ENCODE measurements around the gene SH3RF1.

The SH3RF1 gene

GRCh38 chr4:169103966-169104412 lies 166.8 kb downstream of the SH3RF1 start:
- no peak for DNase-seq (ENCODE audit: extremely low read depth, insufficient read length)
- TF ChIP-seq, protein P1, sequence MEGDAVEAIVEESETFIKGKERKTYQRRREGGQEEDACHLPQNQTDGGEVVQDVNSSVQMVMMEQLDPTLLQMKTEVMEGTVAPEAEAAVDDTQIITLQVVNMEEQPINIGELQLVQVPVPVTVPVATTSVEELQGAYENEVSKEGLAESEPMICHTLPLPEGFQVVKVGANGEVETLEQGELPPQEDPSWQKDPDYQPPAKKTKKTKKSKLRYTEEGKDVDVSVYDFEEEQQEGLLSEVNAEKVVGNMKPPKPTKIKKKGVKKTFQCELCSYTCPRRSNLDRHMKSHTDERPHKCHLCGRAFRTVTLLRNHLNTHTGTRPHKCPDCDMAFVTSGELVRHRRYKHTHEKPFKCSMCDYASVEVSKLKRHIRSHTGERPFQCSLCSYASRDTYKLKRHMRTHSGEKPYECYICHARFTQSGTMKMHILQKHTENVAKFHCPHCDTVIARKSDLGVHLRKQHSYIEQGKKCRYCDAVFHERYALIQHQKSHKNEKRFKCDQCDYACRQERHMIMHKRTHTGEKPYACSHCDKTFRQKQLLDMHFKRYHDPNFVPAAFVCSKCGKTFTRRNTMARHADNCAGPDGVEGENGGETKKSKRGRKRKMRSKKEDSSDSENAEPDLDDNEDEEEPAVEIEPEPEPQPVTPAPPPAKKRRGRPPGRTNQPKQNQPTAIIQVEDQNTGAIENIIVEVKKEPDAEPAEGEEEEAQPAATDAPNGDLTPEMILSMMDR (IDR thresholded peaks at IDR 0.05; ENCODE audit: insufficient read depth, low read length, poor library complexity, severe bottlenecking): no peak

GRCh38 chr4:169102026-169102425 lies 168.7 kb downstream of the SH3RF1 start:
- DNase-seq (ENCODE audit: extremely low read depth, insufficient read length): no peak
- Histone ChIP-seq H3K36me3 (ENCODE audit: control insufficient read depth, insufficient read depth, low read length) (peaks cover 7% of the 10 kb centered on the region), H3K4me3 (replicated peaks; ENCODE audit: low read depth, low read length) (no peak overlapping the region), H3K27me3 (replicated peaks; ENCODE audit: control insufficient read depth, insufficient read depth, low read length) (no peaks in the 10 kb centered on the region)
- TF ChIP-seq, protein P1 (IDR thresholded peaks at IDR 0.05; ENCODE audit: insufficient read depth, low read length, poor library complexity, severe bottlenecking): no peak

More at GRCh38 chr4:169103966-169104412, 166.8 kb downstream of the SH3RF1 start:
- Histone ChIP-seq H3K36me3 (ENCODE audit: control insufficient read depth, insufficient read depth, low read length) (peaks cover 6% of the 10 kb centered on the region), H3K4me3 (replicated peaks; ENCODE audit: low read depth, low read length) (no peak overlapping the region), H3K27me3 (replicated peaks; ENCODE audit: control insufficient read depth, insufficient read depth, low read length) (no peaks in the 10 kb centered on the region)

DNA sequence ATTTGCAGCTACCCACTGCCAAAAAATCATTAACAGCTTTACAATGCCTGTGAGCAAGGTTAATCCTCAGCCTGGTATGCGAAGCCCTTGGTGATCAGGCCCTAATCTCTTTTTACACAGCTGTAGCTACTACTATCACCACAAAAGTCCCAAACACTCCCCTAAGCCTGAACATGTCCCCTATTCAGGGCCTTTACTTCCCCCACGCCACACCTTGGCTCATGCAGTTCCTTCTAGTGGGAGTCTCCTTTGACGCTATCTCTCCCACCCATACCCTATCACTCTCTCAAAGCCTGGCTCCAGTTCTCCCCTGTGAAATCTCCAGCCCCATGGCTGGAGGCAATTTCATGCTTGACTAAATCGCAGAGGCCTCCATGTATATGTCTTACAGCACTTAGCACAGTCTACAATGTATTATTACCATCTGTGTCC lies 170.1 kb downstream of the SH3RF1 start:
- Histone ChIP-seq H3K4me3 (replicated peaks; ENCODE audit: low read depth, low read length) (no peak overlapping the region), H3K36me3 (ENCODE audit: control insufficient read depth, insufficient read depth, low read length) (peaks cover 6% of the 10 kb centered on the region), H3K27me3 (replicated peaks; ENCODE audit: control insufficient read depth, insufficient read depth, low read length) (no peaks in the 10 kb centered on the region)
- TF ChIP-seq, protein P1 (IDR thresholded peaks at IDR 0.05; ENCODE audit: insufficient read depth, low read length, poor library complexity, severe bottlenecking): no peak
- no peak for DNase-seq (ENCODE audit: extremely low read depth, insufficient read length)

GRCh38 chr4:169099771-169100180 lies 171.0 kb downstream of the SH3RF1 start:
- Histone ChIP-seq H3K4me3 (replicated peaks; ENCODE audit: low read depth, low read length) (no peak overlapping the region), H3K36me3 (ENCODE audit: control insufficient read depth, insufficient read depth, low read length) (peaks cover 3% of the 10 kb centered on the region), H3K27me3 (replicated peaks; ENCODE audit: control insufficient read depth, insufficient read depth, low read length) (no peaks in the 10 kb centered on the region)
- DNase-seq (ENCODE audit: extremely low read depth, insufficient read length): no peak
- TF ChIP-seq, protein P1 (IDR thresholded peaks at IDR 0.05; ENCODE audit: insufficient read depth, low read length, poor library complexity, severe bottlenecking): no peak

GRCh38 chr4:169098969-169099690 lies 171.6 kb downstream of the SH3RF1 start:
- Histone ChIP-seq H3K27me3 (replicated peaks; ENCODE audit: control insufficient read depth, insufficient read depth, low read length) (no peaks in the 10 kb centered on the region), H3K4me3 (replicated peaks; ENCODE audit: low read depth, low read length) (no peak overlapping the region), H3K36me3 (ENCODE audit: control insufficient read depth, insufficient read depth, low read length) (peaks cover 3% of the 10 kb centered on the region)
- no peak for DNase-seq (ENCODE audit: extremely low read depth, insufficient read length)
- TF ChIP-seq, protein P1 (IDR thresholded peaks at IDR 0.05; ENCODE audit: insufficient read depth, low read length, poor library complexity, severe bottlenecking): no peak
